ENCODE data around the gene PREX1.

PREX1 gene

GRCh38 chr20:48800177-48800576 lies 27.6 kb downstream of the PREX1 start:
- Mint-ChIP-seq H3K27ac (no peak overlapping the region), H3K27me3 (no peaks in the 10 kb centered on the region), H3K36me3 (ENCODE audit: low read depth) (peaks cover 16% of the 10 kb centered on the region), H3K4me1 (ENCODE audit: low read depth) (peaks cover 79% of the 10 kb centered on the region), H3K9me3 (no peaks in the 10 kb centered on the region), H3K4me3 (no peak overlapping the region)

- no peaks in the 10 kb centered on the region for H3K9me3 Mint-ChIP-seq
- H3K36me3 Mint-ChIP-seq (ENCODE audit: low read depth) = peaks cover 11% of the 10 kb centered on the region
- no peaks in the 10 kb centered on the region for H3K27me3 Mint-ChIP-seq
- peaks cover 79% of the 10 kb centered on the region for H3K4me1 Mint-ChIP-seq (ENCODE audit: low read depth)
- H3K4me3 Mint-ChIP-seq = no peak overlapping the region
- H3K27ac Mint-ChIP-seq = peak overlapping the region; percentile 74
Observed at GRCh38 chr20:48799328-48800105, 28.3 kb downstream of the PREX1 start.

- H3K4me1 Mint-ChIP-seq (ENCODE audit: low read depth) = peaks cover 78% of the 10 kb centered on the region
- H3K27ac Mint-ChIP-seq = peak overlapping the region; percentile 43
- H3K27me3 Mint-ChIP-seq = no peaks in the 10 kb centered on the region
- no peak overlapping the region for H3K4me3 Mint-ChIP-seq
- peaks cover 4% of the 10 kb centered on the region for H3K36me3 Mint-ChIP-seq (ENCODE audit: low read depth)
- no peaks in the 10 kb centered on the region for H3K9me3 Mint-ChIP-seq
Observed at GRCh38 chr20:48797850-48798747, 29.7 kb downstream of the PREX1 start.

- H3K4me3 Mint-ChIP-seq = no peak overlapping the region
- no peaks in the 10 kb centered on the region for H3K9me3 Mint-ChIP-seq
- H3K27me3 Mint-ChIP-seq = no peaks in the 10 kb centered on the region
- peaks cover 4% of the 10 kb centered on the region for H3K36me3 Mint-ChIP-seq (ENCODE audit: low read depth)
- no peak overlapping the region for H3K27ac Mint-ChIP-seq
- H3K4me1 Mint-ChIP-seq (ENCODE audit: low read depth) = peaks cover 74% of the 10 kb centered on the region
Observed at GRCh38 chr20:48797275-48797825, 30.4 kb downstream of the PREX1 start.

GRCh38 chr20:48795732-48796131 lies 32.1 kb downstream of the PREX1 start:
- Mint-ChIP-seq H3K4me3 (no peak overlapping the region), H3K9me3 (no peaks in the 10 kb centered on the region), H3K27ac (peak overlapping the region; percentile 29), H3K27me3 (no peaks in the 10 kb centered on the region), H3K36me3 (ENCODE audit: low read depth) (peaks cover 4% of the 10 kb centered on the region), H3K4me1 (ENCODE audit: low read depth) (peaks cover 59% of the 10 kb centered on the region)

GRCh38 chr20:48794816-48795457 lies 32.9 kb downstream of the PREX1 start:
- Mint-ChIP-seq H3K27me3 (no peaks in the 10 kb centered on the region), H3K9me3 (no peaks in the 10 kb centered on the region), H3K4me1 (ENCODE audit: low read depth) (peaks cover 53% of the 10 kb centered on the region), H3K27ac (peak overlapping the region; percentile 28), H3K4me3 (no peak overlapping the region), H3K36me3 (ENCODE audit: low read depth) (peaks cover 4% of the 10 kb centered on the region)

- Mint-ChIP-seq H3K4me3 (no peak overlapping the region), H3K36me3 (ENCODE audit: low read depth) (peaks cover 8% of the 10 kb centered on the region), H3K9me3 (no peaks in the 10 kb centered on the region), H3K27ac (peak overlapping the region; percentile 75), H3K4me1 (ENCODE audit: low read depth) (peaks cover 49% of the 10 kb centered on the region), H3K27me3 (no peaks in the 10 kb centered on the region)
Observed at GRCh38 chr20:48794360-48794759, 33.4 kb downstream of the PREX1 start.

GRCh38 chr20:48793776-48794175 lies 34.0 kb downstream of the PREX1 start:
- peak overlapping the region; percentile 75 for H3K27ac Mint-ChIP-seq
- H3K4me1 Mint-ChIP-seq (ENCODE audit: low read depth) = peaks cover 44% of the 10 kb centered on the region

GRCh38 chr20:48791666-48792071 lies 36.1 kb downstream of the PREX1 start:
- Mint-ChIP-seq H3K36me3 (ENCODE audit: low read depth) (peaks cover 22% of the 10 kb centered on the region), H3K27me3 (no peaks in the 10 kb centered on the region), H3K4me3 (no peak overlapping the region), H3K27ac (no peak overlapping the region), H3K4me1 (ENCODE audit: low read depth) (peaks cover 29% of the 10 kb centered on the region), H3K9me3 (no peaks in the 10 kb centered on the region)

More at GRCh38 chr20:48793776-48794175, 34.0 kb downstream of the PREX1 start:
- Mint-ChIP-seq H3K27me3 (no peaks in the 10 kb centered on the region), H3K36me3 (ENCODE audit: low read depth) (peaks cover 11% of the 10 kb centered on the region), H3K9me3 (no peaks in the 10 kb centered on the region), H3K4me3 (no peak overlapping the region)

- Mint-ChIP-seq H3K27me3 (no peaks in the 10 kb centered on the region), H3K4me3 (no peak overlapping the region), H3K27ac (no peak overlapping the region), H3K4me1 (ENCODE audit: low read depth) (peaks cover 26% of the 10 kb centered on the region), H3K9me3 (no peaks in the 10 kb centered on the region), H3K36me3 (ENCODE audit: low read depth) (peaks cover 22% of the 10 kb centered on the region)
Observed at GRCh38 chr20:48791014-48791413, 36.8 kb downstream of the PREX1 start.

GRCh38 chr20:48790473-48791003 lies 37.3 kb downstream of the PREX1 start:
- Mint-ChIP-seq H3K4me3 (no peak overlapping the region), H3K9me3 (no peaks in the 10 kb centered on the region), H3K27ac (peak overlapping the region; percentile 18), H3K27me3 (no peaks in the 10 kb centered on the region), H3K36me3 (ENCODE audit: low read depth) (peaks cover 19% of the 10 kb centered on the region), H3K4me1 (ENCODE audit: low read depth) (peaks cover 22% of the 10 kb centered on the region)

GRCh38 chr20:48789781-48790472 lies 37.9 kb downstream of the PREX1 start:
- H3K4me1 Mint-ChIP-seq (ENCODE audit: low read depth) = peaks cover 15% of the 10 kb centered on the region
- peak overlapping the region; percentile 85 for H3K27ac Mint-ChIP-seq
- H3K36me3 Mint-ChIP-seq (ENCODE audit: low read depth) = peaks cover 23% of the 10 kb centered on the region
- H3K4me3 Mint-ChIP-seq = no peak overlapping the region
- no peaks in the 10 kb centered on the region for H3K9me3 Mint-ChIP-seq
- no peaks in the 10 kb centered on the region for H3K27me3 Mint-ChIP-seq

- H3K4me3 Mint-ChIP-seq = peak overlapping the region; percentile 14
- peaks cover 10% of the 10 kb centered on the region for H3K4me1 Mint-ChIP-seq (ENCODE audit: low read depth)
- H3K9me3 Mint-ChIP-seq = no peaks in the 10 kb centered on the region
- no peaks in the 10 kb centered on the region for H3K27me3 Mint-ChIP-seq
- peak overlapping the region; percentile 85 for H3K27ac Mint-ChIP-seq
- H3K36me3 Mint-ChIP-seq (ENCODE audit: low read depth) = peaks cover 25% of the 10 kb centered on the region
Observed at GRCh38 chr20:48789185-48789668, 38.6 kb downstream of the PREX1 start.

All from stimulated activated naive CD8-positive, alpha-beta T cell treated with anti-CD3 and anti-CD28 coated beads, Interleukin-15, Interleukin-2, amounts not matched to agents 100 ng/mL and 50 ng/mL, for 24 hours (primary cell).